Nasal cavity respiratory epithelium epithelial cell of viscerocranial mucosa (primary cell): Measurements from ENCODE around the gene AADAT. TPM values are rescaled to one million over a fixed set of nuclear protein-coding genes. Genes with fewer than 3 reads are reported as not detected.

Experiments
- total RNA-seq: library from RNA; depleted of rRNA; stranded (reverse); fragments of >200 nt; gene quantifications from 2 replicates; pipeline ENCODE4 v1.2.3, GENCODE V29; 2014

AADAT gene
- 0.68 and 3.6 TPM in 2 replicates for total RNA-seq

DNA sequence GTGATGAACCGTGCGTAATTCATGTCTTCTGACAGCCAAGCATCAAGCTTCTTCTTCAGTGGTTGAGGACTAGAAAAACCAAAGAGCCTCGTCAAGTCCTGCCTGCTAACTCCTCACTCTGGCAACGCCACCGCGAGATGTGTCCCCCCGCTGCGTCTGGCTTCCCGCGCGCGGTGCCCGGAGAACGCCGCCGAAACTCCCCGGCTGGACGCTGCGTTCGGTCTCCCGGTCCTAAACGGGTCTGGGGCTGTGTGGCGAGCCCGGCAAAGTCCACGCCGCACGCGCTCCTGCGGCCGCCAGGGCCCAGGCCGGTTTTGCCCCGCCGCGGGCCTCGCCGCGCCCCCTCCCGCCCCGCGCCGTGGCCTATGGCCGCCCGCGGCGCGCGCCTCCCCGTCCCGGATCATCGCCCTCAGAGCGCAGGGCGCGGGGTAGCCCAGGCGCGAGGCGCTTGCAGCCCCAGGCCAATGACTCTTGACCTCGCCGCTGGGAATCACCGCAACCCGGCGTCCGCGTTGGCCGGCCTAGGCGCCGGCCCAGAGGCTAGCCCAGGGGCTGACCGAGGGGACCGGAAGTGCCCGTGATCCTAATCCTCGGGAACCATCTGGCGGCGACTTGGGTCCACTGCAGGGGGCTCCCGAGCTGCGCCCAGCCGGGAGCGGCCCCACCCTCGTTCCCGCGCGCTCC lies at the start of gene AADAT:
Gene AADAT (minus strand): TSS at position 289 of the 684 bp plus-strand sequence. CDS start 266 bp downstream, at position 23.

DNA sequence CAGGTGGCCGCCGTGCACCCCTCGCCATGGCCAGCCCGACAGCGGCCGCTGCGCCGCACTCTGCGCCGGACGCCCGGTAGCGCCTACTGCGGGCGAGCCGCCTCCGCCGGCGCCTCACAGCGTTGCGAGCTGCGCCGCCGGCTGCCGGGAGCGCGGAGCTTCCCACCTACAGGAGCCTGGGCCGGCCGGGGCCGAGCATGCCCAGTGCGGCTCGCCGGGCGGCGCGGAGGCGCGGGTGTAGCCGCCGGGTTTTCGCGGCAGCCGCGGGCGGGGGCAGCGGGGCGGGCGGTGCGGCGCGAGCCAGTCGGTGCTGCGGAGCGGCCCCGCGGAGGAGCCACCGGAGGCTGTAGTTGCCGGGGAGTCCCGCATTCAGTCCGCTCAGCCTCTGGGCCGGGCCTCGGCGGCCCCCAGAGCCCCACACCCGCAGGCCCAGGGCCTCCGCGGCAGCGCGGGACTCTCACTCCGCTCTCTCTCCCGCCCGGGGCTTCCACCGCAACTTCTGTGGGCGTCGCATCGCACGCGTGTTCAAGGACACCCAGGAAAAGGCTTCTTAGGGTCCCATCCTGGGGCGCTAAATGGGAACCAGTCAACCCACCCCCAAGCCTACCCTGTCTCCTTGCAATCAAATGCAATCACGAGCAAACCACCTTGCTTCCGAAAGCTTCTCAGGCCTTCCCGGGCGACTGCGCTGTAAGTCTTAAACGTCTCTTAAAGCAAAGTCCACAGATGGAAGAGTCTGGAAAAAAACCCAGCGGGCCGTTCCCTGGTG lies 63.3 kb downstream of the AADAT start, which contains the start of gene MFAP3L:
Gene MFAP3L (minus strand): TSS at position 143 of the 769 bp plus-strand sequence. CDS start 20,518 bp downstream, outside the sequence.

Other genes starting within 250 kb of the AADAT start
- 8.0 and 8.2 TPM in 2 replicates for gene MFAP3L, start 63.6 kb downstream of the AADAT start, total RNA-seq